Measurements from ENCODE around the gene MR1. TPM values are rescaled to one million over a fixed set of nuclear protein-coding genes. Genes with fewer than 3 reads are reported as not detected.
"Not testable (repeated sequence)": the region's sequence is repeated elsewhere in the genome, so short reads cannot be mapped to it uniquely, and the experiment has no call there.

Gene MR1
- total RNA-seq, 2 experiments from 2014 or later: 15.7 to 16.7 TPM

- Mint-ChIP-seq H3K27me3 (no peaks in the 10 kb centered on the region), H3K4me3 (no peak overlapping the region), H3K4me1 (ENCODE audit: low read depth) (peaks cover 81% of the 10 kb centered on the region), H3K9me3 (no peaks in the 10 kb centered on the region), H3K36me3 (ENCODE audit: low read depth) (peaks cover 15% of the 10 kb centered on the region), H3K27ac (no peak overlapping the region)
- ChIA-PET CTCF (interaction anchor here (0.8 to 15.3 kb wide), 4 partner anchors 23 to 124 kb away, joined by 3 to 254 read pairs (median 4); no protein-coding TSS in a partner anchor), POLR2A (interaction anchor here (1.4 to 2.0 kb wide), 3 partner anchors 32 to 50 kb away, joined by 3 to 6 read pairs (median 3); partner anchors contain the start of gene IER5)
- DNase-seq: no peak
- intact Hi-C loops (cut with micrococcal nuclease): loop anchor here (5.0 kb wide), 1 partner anchor 47 kb away; the partner anchor contains the start of gene IER5
- no peak for TF ChIP-seq CTCF (IDR thresholded peaks at IDR 0.05)
- no peak for ATAC-seq
Measured at GRCh38 chr1:181040284-181040865, 6.6 kb downstream of the MR1 start.

GRCh38 chr1:181043025-181043888 lies 9.5 kb downstream of the MR1 start:
- Mint-ChIP-seq H3K27ac (peak overlapping the region; percentile 90), H3K4me1 (ENCODE audit: low read depth) (peaks cover 56% of the 10 kb centered on the region), H3K27me3 (no peaks in the 10 kb centered on the region), H3K9me3 (no peaks in the 10 kb centered on the region), H3K4me3 (no peak overlapping the region), H3K36me3 (ENCODE audit: low read depth) (peaks cover 18% of the 10 kb centered on the region)
- CTCF ChIA-PET: interaction anchor here (0.7 to 15.3 kb wide), 8 partner anchors 10 to 123 kb away, joined by 3 to 254 read pairs (median 6); partner anchors contain the start of genes MR1 and STX6
- POLR2A ChIA-PET: interaction anchor here (0.6 to 2.0 kb wide), 13 partner anchors 10 to 159 kb away, joined by 3 to 10 read pairs (median 5); partner anchors contain the start of genes MR1 and STX6
- intact Hi-C loops (cut with micrococcal nuclease): loop anchor here (5.0 kb wide), 1 partner anchor 44 kb away; the partner anchor contains the start of gene IER5
- TF ChIP-seq CTCF (IDR thresholded peaks at IDR 0.05): no peak
- peak; percentile 43 for DNase-seq
- peak; percentile 18 for ATAC-seq

- Mint-ChIP-seq H3K9me3 (no peaks in the 10 kb centered on the region), H3K27me3 (no peaks in the 10 kb centered on the region), H3K27ac (peak overlapping the region; percentile 90), H3K4me3 (peak overlapping the region; percentile 44), H3K36me3 (ENCODE audit: low read depth) (peaks cover 15% of the 10 kb centered on the region), H3K4me1 (ENCODE audit: low read depth) (peaks cover 47% of the 10 kb centered on the region)
- intact Hi-C loops (cut with micrococcal nuclease): loop anchor here (5.0 kb wide), 1 partner anchor 43 kb away; the partner anchor contains the start of gene IER5
- ChIA-PET CTCF (interaction anchor here (0.9 to 15.3 kb wide), 6 partner anchors 10 to 122 kb away, joined by 3 to 254 read pairs (median 6); partner anchors contain the start of gene MR1), POLR2A (interaction anchor here (0.7 to 1.9 kb wide), 10 partner anchors 18 to 163 kb away, joined by 3 to 8 read pairs (median 5); partner anchors contain the start of gene STX6)
- no peak for TF ChIP-seq CTCF (IDR thresholded peaks at IDR 0.05)
- DNase-seq (peak; percentile 90), ATAC-seq (peak; percentile 97)
Measured at GRCh38 chr1:181044449-181044966, 10.7 kb downstream of the MR1 start.

- DNase-seq; H3K4me3 Mint-ChIP-seq; H3K27me3 Mint-ChIP-seq; ATAC-seq; intact Hi-C loops (cut with micrococcal nuclease); H3K27ac Mint-ChIP-seq; H3K9me3 Mint-ChIP-seq: not testable (repeated sequence)
- CTCF ChIA-PET: interaction anchor here (15.3 kb wide), 1 partner anchor 99 kb away, joined by 254 read pairs; no protein-coding TSS in a partner anchor
- POLR2A ChIA-PET: interaction anchor here (1.2 kb wide), 1 partner anchor 10 kb away, joined by 3 read pairs; no protein-coding TSS in a partner anchor
- Mint-ChIP-seq H3K4me1 (ENCODE audit: low read depth) (peaks cover 38% of the 10 kb centered on the region), H3K36me3 (ENCODE audit: low read depth) (peaks cover 15% of the 10 kb centered on the region)
Measured at GRCh38 chr1:181045946-181046345, 12.2 kb downstream of the MR1 start.

- Mint-ChIP-seq H3K4me1 (ENCODE audit: low read depth) (peaks cover 12% of the 10 kb centered on the region), H3K27ac (peak overlapping the region; percentile 13), H3K9me3 (no peaks in the 10 kb centered on the region), H3K4me3 (no peak overlapping the region), H3K36me3 (ENCODE audit: low read depth) (peaks cover 21% of the 10 kb centered on the region), H3K27me3 (no peaks in the 10 kb centered on the region)
- ChIA-PET CTCF (no interaction called here), POLR2A (no interaction called here)
- ATAC-seq: no peak
- no peak for TF ChIP-seq CTCF (IDR thresholded peaks at IDR 0.05)
- intact Hi-C loops (cut with micrococcal nuclease): no loop called here
- DNase-seq: no peak
Measured at GRCh38 chr1:181049378-181049777, 15.6 kb downstream of the MR1 start.

All from activated CD8-positive, alpha-beta T cell treated with anti-CD3 and anti-CD28 coated beads for 36 hours (primary cell).